HG03025 (cell line): ENCODE results near the gene FAM78A.
"Not testable (repeated sequence)": the region's sequence is repeated elsewhere in the genome, so short reads cannot be mapped to it uniquely, and the experiment has no call there.

Source experiments
- ATAC-seq: cut with Tn5 transposase; IDR thresholded peaks from one replicate; pipeline ENCODE4 v1.9.1; 2021; ENCODE audit warnings: mild to moderate bottlenecking, moderate library complexity; ENCODE audit not compliant: unreplicated experiment, low FRiP score

FAM78A gene

DNA sequence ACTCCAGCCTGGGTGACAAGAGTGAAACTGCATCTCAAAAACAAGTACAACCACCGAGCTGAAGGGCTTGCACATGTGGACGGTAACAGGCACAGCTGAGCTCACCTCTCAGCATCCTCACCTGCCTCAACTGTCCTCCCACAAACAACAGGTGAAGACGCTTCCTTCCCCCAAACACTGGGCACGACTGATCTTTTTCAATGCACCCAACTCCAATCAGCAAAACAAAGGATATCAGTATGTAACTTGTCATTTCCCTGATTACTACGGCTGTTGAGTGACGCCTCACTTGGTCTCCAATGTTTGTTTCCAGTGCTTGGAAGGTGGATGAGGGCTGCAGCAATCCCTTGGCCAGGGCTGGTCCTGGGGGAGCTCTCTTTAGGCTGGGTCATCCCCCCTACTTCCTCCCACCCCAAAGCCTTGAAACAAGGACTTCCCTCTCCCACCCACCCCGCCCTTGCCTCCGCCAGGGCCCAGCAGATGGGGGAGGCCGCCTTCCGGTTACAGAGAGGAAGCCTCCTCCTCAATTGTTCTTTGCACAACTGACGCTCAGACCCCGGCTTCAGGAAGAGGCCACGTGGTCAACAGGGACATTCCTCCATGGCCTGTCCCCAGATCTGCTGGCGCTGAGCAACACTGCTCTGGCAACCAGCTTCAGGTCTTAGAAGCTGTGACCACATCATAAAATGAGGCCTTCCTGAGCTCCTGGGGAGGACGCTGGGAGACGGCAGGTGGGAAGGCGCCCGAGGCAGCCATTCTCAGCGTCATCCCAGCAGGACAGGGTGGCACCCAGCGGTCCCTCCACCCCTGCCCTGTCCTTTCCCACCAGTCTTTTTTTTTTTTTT lies 5.9 kb downstream of the FAM78A start:
- no peak for ATAC-seq

DNA sequence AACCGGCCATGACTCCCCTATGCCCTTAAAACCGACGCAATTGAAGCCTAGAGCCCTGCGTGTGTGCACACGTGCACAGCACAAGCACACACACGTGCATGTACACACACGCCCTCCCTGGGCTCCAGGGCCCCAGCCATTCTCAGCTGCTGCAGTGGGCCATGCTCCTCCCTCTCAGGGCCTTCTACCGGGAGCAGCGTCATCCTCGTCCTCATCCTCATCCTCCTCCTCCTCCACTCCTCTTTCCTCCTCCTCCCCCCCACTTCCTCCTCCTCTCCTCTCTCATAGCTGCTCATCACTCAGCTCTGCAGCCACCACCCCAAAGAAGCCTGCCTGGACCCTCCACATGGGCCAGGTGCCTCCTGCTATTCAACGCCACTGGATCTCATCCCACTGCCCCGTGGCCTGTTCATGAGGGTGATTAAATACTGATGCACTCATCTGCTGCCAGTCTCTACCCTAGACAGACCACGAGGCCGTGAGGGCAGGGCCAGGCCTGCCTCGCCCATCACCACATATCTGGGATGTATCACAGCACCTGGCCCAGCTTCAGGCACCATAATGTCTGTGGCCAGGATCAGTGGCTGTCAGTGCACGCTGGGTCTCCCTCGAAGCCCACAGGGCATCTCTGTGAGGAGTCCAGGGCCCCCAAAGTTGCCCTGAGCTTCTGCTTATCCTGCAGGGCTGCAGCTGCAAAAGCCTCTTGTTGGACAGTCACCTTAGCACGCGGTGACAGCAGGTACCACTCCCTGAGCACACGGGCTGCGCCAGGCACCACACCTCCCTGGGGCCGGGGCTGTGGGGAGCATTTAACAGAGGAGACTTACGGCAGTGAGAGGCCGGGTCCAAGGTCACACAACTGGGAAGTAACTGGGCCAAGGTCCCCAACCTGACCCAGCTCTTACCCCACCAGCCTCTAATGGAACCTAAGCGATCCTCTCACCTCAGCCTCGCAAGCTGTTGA lies 9.8 kb downstream of the FAM78A start:
- no peak for ATAC-seq

DNA sequence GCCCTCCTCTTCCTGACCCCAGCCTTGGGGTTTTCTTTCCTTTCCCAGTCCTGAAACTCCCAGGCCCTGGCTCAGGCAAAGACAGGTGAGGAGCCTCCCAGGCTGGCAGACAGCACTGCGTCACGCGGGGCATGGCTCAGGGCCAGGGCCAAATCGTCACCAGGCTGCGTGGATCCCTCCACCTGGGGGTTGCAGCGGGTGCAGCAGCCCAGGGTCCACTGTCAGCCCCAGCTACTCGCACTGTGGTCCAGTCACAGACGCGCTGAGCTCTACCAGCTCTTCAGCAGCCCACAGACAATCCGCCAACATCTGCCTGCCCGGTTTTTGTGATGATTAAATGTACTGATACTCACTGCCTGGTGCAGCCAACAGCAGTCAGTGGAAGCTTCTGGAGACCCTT lies 12.1 kb downstream of the FAM78A start:
- no peak for ATAC-seq

DNA sequence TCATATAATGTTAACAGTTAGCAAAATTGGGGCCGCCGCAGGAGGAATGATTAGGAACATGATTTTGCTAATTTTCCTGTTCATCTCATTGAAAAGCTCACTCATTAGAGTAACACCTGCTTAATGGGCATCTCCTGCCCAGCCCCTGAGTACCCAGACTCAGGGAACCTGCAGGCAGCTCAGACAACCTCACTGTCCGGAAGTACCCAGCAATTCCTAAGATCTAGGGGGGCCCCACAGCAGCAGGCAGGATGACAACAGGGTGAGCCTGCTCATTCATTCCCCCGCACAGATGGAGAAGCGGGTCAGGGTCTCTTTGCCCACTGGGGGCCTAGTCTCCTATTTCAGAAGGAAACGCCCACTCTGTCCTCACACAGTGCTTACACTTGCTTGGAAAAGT lies 12.6 kb downstream of the FAM78A start:
- ATAC-seq = no peak

DNA sequence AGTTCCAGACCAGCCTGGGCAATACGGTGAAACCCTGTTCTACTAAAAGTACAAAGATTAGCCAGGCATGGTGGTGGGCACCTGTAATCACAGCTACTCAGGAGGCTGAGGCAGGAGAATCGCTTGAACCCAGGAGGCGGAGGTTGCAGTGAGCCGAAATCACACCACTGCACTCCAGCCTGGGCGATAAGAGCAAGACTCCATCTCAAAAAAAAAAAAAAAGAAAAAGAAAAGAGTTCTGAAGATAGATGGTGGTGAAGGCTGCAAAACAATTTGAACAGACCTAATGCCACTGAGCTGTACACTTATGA lies 13.3 kb downstream of the FAM78A start:
- ATAC-seq = not testable (repeated sequence)

DNA sequence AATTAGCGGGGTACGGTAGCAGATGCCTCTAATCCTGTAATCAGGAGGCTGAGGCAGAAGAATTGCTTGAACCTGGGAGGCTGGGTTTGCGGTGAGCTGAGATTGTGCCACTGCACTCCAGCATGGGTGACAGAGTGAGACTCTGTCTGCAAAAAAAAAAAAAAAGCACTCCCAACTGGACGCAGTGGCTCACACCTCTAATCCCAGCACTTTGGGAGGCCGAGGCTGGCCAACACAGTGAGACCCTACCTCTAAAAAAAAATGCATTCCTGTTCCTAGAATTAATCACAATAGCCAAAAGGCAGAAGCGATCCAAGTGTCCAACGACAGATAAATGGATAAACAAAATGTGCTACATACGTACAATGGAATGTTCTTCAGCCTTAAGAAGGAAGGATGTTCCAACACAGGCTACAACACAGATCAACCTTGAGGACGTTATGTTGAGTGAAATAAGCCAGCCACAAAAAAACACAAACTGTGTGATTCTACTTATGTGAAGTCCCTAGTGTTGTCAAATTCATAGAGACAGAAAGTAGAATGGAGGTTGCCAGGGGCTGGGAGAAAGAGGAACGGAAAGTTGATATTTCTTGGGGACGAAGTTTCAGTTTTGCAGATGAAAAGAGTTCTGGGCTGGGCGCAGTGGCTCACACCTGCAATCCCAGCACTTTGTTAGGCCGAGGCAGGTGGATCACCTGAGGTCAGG lies 13.8 kb downstream of the FAM78A start:
- ATAC-seq = no peak

DNA sequence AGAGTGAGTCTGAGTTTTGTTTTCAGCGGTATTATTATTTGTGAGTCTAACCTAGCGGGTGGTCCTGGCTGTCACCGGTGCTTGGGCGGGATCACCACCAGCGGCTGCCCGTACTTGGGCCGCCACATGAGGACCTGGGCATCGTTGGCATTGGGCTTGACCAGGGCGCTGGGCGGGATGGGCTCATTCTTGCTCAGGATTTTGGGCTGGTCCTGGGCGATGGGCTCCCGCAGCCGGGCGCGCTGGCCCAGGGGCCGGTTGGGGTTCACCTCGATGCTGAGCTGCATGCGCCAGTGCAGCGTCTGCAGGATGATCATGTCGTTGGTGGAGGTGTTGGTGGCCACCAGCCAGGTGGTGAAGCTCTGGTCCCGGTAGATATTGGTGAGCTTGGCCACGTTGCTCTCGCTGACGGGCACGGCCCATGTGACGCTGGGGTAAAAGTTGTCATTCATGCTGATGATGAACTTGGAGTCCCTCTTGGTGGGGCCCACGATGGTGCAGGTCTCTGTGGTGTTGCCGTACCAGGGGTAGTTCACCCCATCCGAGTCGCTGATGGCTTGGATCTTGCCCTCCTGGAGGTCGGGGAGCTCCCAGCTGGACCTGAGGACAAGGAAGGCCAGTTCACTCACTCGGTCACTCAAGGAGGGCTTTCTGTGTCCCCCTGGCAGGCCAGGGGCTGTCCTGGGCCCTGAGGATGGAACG lies 15.4 kb downstream of the FAM78A start:
- ATAC-seq = no peak

DNA sequence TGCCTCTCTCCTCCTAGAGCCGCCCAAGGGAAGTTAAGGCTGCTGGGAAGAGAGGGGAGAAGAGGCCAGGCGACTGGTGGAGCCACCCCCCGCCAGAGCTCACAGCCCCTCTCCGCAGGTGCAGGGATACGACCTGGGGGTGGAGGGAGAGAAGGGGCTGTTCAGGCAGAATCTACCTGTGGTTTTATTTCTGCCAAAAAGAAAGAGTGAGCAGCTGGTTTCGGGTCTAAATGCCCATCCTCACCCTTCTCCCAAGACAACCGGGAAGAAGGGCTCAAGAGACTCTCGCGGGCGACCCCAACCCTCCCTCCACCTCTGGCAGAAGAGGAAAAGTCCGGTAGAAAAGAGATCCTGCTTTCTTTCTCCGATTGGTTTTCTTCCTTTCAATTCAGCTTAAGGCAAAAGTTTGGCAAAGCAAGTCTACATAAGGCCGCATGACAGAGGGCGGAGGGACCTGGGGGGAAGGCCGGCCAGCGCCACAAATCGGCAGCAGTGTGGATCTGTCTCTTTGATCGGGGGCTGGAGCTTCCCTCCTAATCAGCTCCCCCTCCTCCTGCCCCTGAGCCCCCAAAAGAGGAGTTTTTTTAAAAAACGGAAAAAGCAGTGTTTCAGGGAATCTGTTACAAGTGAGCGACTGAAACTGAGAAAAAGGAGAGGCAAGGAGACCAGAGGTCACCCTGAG lies 16.3 kb downstream of the FAM78A start:
- ATAC-seq = no peak

DNA sequence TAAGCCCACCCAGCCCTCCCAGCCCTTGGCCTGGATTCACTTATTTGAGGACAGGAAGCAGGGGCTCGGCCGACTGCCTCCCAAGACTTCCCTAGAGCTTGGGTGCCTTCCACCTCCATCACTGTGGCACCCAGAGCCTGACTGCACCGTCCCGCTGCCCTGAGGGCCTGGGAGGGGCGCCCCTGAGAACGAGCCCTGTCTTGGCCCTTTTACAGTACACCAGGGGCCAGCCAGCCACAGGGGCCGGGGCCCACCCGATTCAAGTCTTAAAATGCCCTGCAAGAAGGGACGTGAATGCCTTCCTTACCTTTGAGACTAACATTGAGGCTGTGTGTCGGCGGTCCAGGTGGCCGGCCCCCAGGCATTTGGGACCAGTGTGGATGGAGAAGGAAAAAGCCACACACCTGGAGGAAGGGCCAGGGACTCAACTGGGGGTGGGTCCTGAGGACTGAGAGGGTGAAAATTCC lies 16.8 kb downstream of the FAM78A start:
- ATAC-seq = no peak

DNA sequence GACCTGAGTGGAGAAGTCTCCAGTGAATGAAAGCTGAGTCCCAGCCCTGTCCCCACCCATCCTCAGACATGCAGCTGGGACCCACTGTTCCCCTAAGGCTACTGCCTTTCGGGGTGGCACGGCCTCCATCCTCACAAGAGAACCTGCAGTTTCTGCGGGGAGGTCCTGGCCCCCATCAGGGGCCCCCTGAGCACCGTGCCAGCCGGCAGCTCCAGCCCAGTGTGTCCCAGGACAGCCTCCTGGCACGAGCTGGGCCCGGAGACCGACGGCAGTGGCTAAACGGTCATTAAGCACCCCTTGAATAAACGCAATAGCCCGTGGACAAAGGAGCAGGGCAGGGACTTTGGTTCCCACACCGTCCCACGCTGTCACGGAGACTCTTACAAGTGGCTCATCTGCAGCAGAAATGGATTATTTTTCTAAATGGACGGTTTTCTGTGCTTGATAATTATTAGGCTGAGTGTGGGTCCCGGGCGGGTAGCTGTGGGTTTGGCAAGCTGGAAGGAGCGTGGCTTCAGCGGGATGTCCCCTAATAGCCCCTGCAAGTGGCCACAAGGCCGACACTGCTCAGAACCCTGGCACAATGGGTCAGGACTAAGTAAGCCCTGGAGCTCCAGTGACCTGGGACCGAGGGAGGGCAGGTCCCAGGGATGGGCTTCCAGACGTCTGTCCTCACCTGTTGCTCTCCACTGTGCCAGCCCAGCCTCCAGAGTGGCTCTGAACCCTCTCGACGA lies 17.4 kb downstream of the FAM78A start:
- ATAC-seq = no peak

DNA sequence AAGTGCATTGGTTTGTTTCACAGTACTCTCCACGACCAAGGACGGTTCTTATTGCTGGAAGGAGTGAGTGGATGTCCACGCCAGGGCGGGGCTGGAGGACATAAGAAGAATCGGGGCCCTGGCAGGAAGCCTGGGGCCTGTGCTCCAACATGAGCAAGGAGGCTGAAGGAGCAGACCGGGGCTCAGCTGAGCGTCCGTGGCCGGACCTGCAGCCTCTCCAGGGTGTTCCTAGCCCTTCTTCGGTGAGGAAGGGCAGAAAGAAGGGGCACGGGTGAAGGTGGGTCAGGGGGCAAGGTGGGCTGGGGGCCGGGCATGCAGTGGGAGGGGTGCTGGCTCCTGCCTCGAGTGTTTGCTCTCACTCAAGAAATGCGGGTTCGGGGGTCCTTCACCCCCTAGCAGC lies 18.1 kb downstream of the FAM78A start:
- no peak for ATAC-seq

DNA sequence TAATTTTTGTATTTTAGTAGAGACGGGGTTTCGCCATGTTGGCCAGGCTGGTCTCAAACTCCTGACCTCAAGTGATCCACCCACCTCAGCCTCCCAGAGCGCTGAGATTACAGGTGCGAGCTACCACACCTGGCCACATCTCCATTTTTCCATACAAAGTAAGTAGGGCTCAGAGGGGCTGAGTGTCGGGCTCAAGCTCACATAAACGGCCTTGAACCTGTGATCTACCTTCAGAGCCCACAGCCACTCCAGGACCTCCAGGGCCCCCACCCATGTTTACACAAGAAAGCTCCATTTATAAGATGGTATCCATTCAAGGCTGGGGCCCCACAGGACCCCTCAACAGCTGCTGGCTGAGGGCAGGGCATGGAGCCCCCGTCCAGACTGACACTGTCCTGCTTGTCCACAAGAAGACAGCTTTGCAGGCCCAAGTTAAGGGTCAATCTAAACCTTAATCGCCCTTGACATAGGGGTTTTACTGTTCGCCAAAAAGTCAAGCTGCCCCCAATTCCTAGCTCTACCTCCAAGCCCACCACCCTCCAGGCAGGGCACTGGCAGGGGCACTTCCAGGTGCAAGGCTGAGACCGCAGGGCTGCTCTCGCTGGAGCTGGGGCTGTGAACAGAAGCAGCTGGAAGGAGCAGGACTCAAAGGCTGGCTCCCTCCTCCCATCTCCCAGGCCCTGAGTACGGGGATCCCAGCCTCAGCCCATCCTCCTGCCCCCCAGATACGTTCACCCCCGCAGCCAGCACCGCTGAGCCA lies 18.9 kb downstream of the FAM78A start:
- ATAC-seq = no peak

DNA sequence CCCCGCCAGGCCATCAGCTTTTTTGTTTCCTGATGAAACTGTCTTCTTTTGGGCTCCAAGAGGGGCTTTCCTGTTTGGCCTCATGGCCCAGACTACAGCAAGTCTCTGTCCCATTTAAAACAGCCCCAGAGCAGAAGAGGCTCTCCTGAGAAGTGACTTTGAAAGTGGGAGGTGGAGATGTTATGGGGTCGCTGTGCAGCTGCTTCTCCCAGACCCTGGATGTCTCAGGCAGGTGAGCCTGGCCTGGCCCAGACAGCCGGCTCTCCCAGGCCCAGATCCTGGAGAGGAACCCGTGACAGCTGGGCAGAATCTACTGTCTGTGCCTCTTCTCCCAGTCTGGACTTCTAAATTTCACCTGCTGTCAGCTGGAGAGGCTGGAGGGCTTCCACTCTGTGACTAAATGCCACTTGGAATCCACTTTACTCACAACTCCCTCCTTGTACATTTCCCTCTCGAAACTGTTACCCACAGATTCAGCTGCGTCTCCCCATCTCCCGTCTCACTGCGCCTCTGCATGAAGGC lies 20.6 kb downstream of the FAM78A start:
- ATAC-seq = no peak

DNA sequence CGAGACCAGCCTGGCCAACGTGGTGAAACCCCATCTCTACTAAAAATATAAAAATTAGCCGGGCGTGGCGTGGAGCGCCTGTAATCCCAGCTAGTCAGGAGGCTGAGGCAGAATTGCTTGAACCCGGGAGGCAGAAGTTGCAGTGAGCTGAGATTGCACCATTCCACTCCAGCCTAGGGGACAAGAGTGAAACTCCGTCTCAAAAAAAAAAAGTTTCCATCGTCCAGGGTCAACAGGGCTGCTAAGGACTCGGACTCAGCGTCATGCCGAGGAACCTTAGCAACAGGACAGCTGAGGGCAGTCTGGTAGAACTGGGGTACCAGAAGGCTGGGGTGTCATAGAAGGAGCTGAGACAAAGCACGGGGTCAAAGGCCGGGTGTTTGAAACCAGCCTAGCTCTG lies 21.7 kb downstream of the FAM78A start:
- ATAC-seq = no peak

DNA sequence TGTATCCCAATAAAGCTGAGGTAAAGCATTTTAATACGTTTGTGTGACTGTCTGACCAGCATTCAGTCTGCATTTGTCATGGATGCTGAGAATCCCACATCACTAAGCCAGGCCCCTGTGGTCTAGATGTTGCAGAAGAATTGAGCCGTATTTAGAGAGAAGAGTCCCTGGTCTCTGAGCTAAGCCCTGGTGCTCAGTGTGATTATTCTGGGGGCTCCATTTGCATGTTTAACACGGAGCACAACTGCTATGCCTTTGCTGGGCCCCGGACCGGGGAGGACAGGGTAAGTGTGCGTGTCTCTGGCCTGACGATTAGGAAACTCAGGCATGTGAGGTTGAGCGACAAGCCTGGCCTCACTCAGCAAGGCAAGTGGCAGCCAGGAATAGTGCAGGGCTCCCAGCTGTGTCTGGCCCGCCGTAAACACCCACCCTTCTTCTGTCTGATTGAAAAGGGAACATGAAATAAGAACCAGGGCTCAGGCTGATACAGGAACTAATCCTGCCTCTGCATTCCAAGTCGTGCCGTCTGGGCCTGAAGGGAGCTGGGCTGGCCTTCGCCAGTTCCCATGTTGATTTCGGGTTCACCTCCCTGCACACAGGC lies 22.3 kb downstream of the FAM78A start:
- ATAC-seq = no peak

DNA sequence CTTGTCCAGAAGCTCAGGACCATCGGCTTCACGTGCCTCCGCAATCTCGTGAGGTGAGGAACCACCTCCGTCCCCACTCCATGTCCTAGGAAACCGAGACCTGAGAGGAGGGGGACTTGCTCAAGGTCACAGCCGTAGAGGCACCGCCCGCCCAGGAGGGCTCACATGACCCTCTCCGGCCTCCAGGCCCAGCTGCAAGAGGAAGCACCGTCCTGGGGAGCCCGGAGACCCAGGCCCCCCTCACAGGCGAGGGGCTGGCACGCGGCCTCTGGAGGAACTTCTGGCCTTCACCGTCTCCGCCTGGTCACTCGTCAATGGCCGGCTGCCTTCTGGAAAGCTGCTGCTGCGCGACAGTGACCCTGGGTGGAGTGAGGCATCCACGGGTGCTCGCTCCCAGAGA lies 24.2 kb downstream of the FAM78A start:
- ATAC-seq = no peak

DNA sequence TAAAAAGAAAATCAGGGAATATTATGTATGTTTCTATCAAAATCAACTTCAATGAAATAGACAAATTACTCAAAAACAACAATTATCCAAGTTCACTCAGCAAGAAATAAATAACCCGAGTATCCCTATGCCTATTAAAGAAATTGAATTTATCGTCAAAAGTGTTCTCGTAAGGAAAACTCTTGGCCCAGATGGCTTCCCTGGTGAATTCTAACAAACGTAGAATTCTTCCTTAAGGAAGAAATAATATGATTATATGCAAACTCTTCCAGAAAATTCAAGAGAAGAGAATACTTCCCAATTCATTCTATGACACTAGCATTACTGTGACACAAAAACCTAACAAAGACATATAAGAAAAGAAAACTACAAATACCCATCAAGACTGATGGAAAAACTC lies 29.7 kb downstream of the FAM78A start:
- no peak for ATAC-seq

DNA sequence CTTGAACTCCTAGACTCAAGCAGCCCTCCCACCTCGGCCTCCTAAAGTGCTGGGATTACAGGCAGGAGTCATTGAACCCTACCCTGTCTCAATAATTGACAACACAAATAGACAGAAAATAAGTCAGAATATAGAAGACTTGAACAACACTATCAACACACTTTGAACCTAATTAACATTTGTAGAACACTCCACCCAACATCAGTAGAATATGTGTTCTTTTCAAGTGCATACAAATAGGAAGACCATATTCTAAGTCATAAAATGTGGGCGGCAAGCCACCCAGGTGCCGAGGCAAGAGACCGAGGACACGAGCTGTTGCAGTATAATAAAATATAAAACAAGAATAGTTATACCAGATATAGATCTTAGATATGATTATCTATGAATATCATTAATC lies 32.0 kb downstream of the FAM78A start:
- not testable (repeated sequence) for ATAC-seq
